Colonic mucosa (tissue), 4 donors: ENCODE data around the gene RASA4. TPM values are rescaled to one million over a fixed set of nuclear protein-coding genes. Genes with fewer than 3 reads are reported as not detected.
"Not testable (repeated sequence)": the region's sequence is repeated elsewhere in the genome, so short reads cannot be mapped to it uniquely, and the experiment has no call there.

Experiments
- DNase-seq: peaks from one replicate; pipeline ENCODE4 v3.0.0-alpha.2; 2020
- H3K27ac ChIP-seq: fragments of 200-600 bp; one replicate; pipeline ENCODE4 v1.8.0; 2021
- H3K27me3 ChIP-seq: fragments of 200-600 bp; one replicate; pipeline ENCODE4 v1.8.0; 2021
- H3K36me3 ChIP-seq: fragments of 200-600 bp; one replicate; pipeline ENCODE4 v1.8.0; 2021
- H3K4me1 ChIP-seq: fragments of 200-600 bp; one replicate; pipeline ENCODE4 v1.8.0; 2021; ENCODE audit warnings: mild to moderate bottlenecking
- H3K4me3 ChIP-seq: fragments of 200-600 bp; one replicate; pipeline ENCODE4 v1.8.0; 2021
- H3K9ac ChIP-seq, 2 donors: one replicate each; pipeline ENCODE4 v1.7.0; 2013; ENCODE audit warnings: control low read depth in 2 of 2, low read depth in 2 of 2, low read length in 2 of 2
- H3K9me3 ChIP-seq: fragments of 200-600 bp; one replicate; pipeline ENCODE4 v1.8.0; 2021
- CTCF ChIP-seq: fragments of 200-600 bp; IDR thresholded peaks from one replicate; pipeline ENCODE4 v1.8.0; 2022; ENCODE audit warnings: antibody characterized with exemption, mild to moderate bottlenecking
- intact Hi-C: fragments of 100-400 bp; cut with DNase I; formaldehyde crosslinking; loops from one replicate; pipeline ENCODE4 v1.14.1; 2022
- total RNA-seq, 2 donors: library from RNA; stranded (reverse); fragmentation: NEBNext Ultra II Directional in 1 of 2; extraction: Animal tissue kit (Norgen Biotek cat#: 25700) in 1 of 2; gene quantifications; one replicate each; pipeline ENCODE4 v1.2.1, GENCODE V29; 2021
- donor health status: healthy.
- donor health status: DM: no; HTN: no; CAD: no.
- donor health status: DM: no; HTN: no; CAD: no.

Gene RASA4
- total RNA-seq, 2 donors from 2014 or later = 16.7 to 31.3 TPM

GRCh38 chr7:102592477-102593019 is 24.0 kb downstream of the RASA4 start:
- H3K9me3 ChIP-seq, H3K9ac ChIP-seq, H3K4me1 ChIP-seq, H3K27ac ChIP-seq, intact Hi-C loops, H3K36me3 ChIP-seq, H3K27me3 ChIP-seq, H3K4me3 ChIP-seq: not testable (repeated sequence)
- peak; percentile 85 for DNase-seq

GRCh38 chr7:102589857-102590256 is 26.7 kb downstream of the RASA4 start:
- H3K4me1 ChIP-seq, H3K9me3 ChIP-seq, H3K36me3 ChIP-seq, DNase-seq, intact Hi-C loops, H3K27ac ChIP-seq, H3K4me3 ChIP-seq, H3K27me3 ChIP-seq, H3K9ac ChIP-seq: not testable (repeated sequence)

GRCh38 chr7:102583495-102583894 is 33.1 kb downstream of the RASA4 start:
- intact Hi-C loops, H3K4me1 ChIP-seq, H3K4me3 ChIP-seq, H3K9me3 ChIP-seq, H3K36me3 ChIP-seq, DNase-seq, H3K9ac ChIP-seq, H3K27me3 ChIP-seq, H3K27ac ChIP-seq: not testable (repeated sequence)

- H3K27me3 ChIP-seq, intact Hi-C loops, DNase-seq, H3K36me3 ChIP-seq, H3K4me3 ChIP-seq, H3K9ac ChIP-seq, H3K9me3 ChIP-seq, H3K27ac ChIP-seq, H3K4me1 ChIP-seq: not testable (repeated sequence)
Observed at GRCh38 chr7:102581722-102582121, 34.8 kb downstream of the RASA4 start.

GRCh38 chr7:102578486-102578885 is 38.1 kb downstream of the RASA4 start:
- H3K4me1 ChIP-seq, H3K27ac ChIP-seq, H3K9me3 ChIP-seq, H3K36me3 ChIP-seq, H3K4me3 ChIP-seq, H3K9ac ChIP-seq, H3K27me3 ChIP-seq, intact Hi-C loops: not testable (repeated sequence)
- peak; percentile 17 for DNase-seq

GRCh38 chr7:102577315-102578240 is 39.0 kb downstream of the RASA4 start:
- peak; percentile 15 for DNase-seq
- H3K9ac ChIP-seq, H3K27me3 ChIP-seq, H3K9me3 ChIP-seq, H3K4me3 ChIP-seq, intact Hi-C loops, H3K36me3 ChIP-seq, H3K27ac ChIP-seq, H3K4me1 ChIP-seq: not testable (repeated sequence)

- H3K27me3 ChIP-seq, H3K36me3 ChIP-seq, H3K9ac ChIP-seq, intact Hi-C loops, H3K4me1 ChIP-seq, H3K9me3 ChIP-seq, DNase-seq, H3K27ac ChIP-seq, H3K4me3 ChIP-seq: not testable (repeated sequence)
Observed at GRCh38 chr7:102576363-102576762, 40.2 kb downstream of the RASA4 start.

GRCh38 chr7:102574607-102575006 is 41.9 kb downstream of the RASA4 start:
- H3K4me1 ChIP-seq, H3K27ac ChIP-seq, H3K36me3 ChIP-seq, DNase-seq, intact Hi-C loops, H3K9me3 ChIP-seq, H3K4me3 ChIP-seq, H3K9ac ChIP-seq, H3K27me3 ChIP-seq: not testable (repeated sequence)

- H3K36me3 ChIP-seq, H3K4me1 ChIP-seq, intact Hi-C loops, H3K9me3 ChIP-seq, H3K27me3 ChIP-seq: not testable (repeated sequence)
- Histone ChIP-seq H3K27ac (peak within 1 kb of the TSS; percentile 67), H3K4me3 (peak within 1 kb of the TSS; percentile 81), H3K9ac (peak within 1 kb of the TSS in 1 of 2 donors; percentile 81)
- DNase-seq = peak; percentile 98
- TF ChIP-seq CTCF = peak; percentile 57
Observed at GRCh38 chr7:102572261-102573239, 44.0 kb downstream of the RASA4 start, which contains the start of gene POLR2J3. TSS of gene POLR2J3 (minus strand) at chr7:102572583. CDS start at chr7:102572521, 62 bp downstream.

GRCh38 chr7:102568620-102569019 is 47.9 kb downstream of the RASA4 start:
- DNase-seq, H3K4me3 ChIP-seq, H3K27ac ChIP-seq, H3K4me1 ChIP-seq, intact Hi-C loops, H3K9ac ChIP-seq, H3K9me3 ChIP-seq, H3K36me3 ChIP-seq, H3K27me3 ChIP-seq: not testable (repeated sequence)

- H3K36me3 ChIP-seq, H3K27me3 ChIP-seq, H3K9ac ChIP-seq, H3K4me3 ChIP-seq, H3K27ac ChIP-seq, intact Hi-C loops, H3K4me1 ChIP-seq, H3K9me3 ChIP-seq, DNase-seq: not testable (repeated sequence)
Observed at GRCh38 chr7:102550808-102551422, 65.6 kb downstream of the RASA4 start, which contains the start of gene SPDYE2. TSS of gene SPDYE2 (plus strand) at chr7:102551226. CDS start at chr7:102553256, 2,030 bp downstream.
